ENCODE results near the gene EIF2D. TPM values are rescaled to one million over a fixed set of nuclear protein-coding genes. Genes with fewer than 3 reads are reported as not detected.
"Not testable (repeated sequence)": the region's sequence is repeated elsewhere in the genome, so short reads cannot be mapped to it uniquely, and the experiment has no call there.

EIF2D gene
- total RNA-seq, 4 donors from 2014 or later, result 19.1 to 106 (median 54.2) TPM

DNA sequence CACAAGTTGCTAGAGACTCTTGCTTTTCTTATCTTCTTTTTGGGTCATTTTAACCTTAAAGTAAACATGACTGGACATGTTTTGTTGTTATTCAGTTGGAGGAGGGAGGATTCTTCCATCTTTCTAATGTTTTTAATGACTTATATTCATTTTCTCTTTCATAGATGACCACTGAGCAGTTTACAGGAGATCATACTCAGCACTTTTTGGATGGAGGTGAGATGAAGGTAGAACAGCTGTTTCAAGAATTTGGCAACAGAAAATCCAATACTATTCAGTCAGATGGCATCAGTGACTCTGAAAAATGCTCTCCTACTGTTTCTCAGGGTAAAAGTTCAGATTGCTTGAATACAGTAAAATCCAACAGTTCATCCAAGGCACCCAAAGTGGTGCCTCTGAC lies 35.0 kb upstream of the EIF2D start:
- Histone ChIP-seq H3K4me3 (no peak overlapping the region), H3K9me3 (no peaks in the 10 kb centered on the region), H3K36me3 (no peaks in the 10 kb centered on the region), H3K27me3 (no peaks in the 10 kb centered on the region), H3K4me1 (no peaks in the 10 kb centered on the region), H3K27ac (no peak overlapping the region)
- DNase-seq, result no peak
- TF ChIP-seq, protein P1, sequence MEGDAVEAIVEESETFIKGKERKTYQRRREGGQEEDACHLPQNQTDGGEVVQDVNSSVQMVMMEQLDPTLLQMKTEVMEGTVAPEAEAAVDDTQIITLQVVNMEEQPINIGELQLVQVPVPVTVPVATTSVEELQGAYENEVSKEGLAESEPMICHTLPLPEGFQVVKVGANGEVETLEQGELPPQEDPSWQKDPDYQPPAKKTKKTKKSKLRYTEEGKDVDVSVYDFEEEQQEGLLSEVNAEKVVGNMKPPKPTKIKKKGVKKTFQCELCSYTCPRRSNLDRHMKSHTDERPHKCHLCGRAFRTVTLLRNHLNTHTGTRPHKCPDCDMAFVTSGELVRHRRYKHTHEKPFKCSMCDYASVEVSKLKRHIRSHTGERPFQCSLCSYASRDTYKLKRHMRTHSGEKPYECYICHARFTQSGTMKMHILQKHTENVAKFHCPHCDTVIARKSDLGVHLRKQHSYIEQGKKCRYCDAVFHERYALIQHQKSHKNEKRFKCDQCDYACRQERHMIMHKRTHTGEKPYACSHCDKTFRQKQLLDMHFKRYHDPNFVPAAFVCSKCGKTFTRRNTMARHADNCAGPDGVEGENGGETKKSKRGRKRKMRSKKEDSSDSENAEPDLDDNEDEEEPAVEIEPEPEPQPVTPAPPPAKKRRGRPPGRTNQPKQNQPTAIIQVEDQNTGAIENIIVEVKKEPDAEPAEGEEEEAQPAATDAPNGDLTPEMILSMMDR (IDR thresholded peaks at IDR 0.05), result no peak
- no peak for TF ChIP-seq POLR2A (IDR thresholded peaks at IDR 0.05)
- intact Hi-C loops (cut with DNase I; ENCODE audit: low total_unique reads), result no loop called here

DNA sequence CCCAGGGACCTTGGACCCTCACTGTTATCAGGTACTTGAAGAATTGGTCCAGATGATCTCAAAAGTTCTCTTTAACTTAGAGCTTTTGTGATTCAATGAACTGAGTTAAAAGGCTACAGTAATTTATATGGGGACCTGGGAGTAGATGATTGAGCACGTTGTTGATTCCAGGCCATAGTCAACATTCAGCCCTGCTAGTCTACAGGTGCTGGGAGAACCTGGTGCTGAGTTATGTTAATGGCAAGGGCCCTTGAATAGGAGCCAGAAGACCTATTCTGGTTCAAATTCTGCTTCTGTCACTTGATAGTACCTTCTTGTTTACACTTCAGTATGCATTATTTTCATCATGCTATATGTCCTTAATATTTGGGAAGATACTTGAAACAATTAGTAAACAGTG lies 34.2 kb upstream of the EIF2D start:
- no peaks in the 10 kb centered on the region for H3K27me3 ChIP-seq
- H3K27ac ChIP-seq, result no peak overlapping the region
- H3K36me3 ChIP-seq, result no peaks in the 10 kb centered on the region
- H3K4me3 ChIP-seq, result no peak overlapping the region
- no peak for DNase-seq
- no peaks in the 10 kb centered on the region for H3K9me3 ChIP-seq
- TF ChIP-seq, protein P1 (IDR thresholded peaks at IDR 0.05), result no peak
- TF ChIP-seq POLR2A (IDR thresholded peaks at IDR 0.05), result no peak
- intact Hi-C loops (cut with DNase I; ENCODE audit: low total_unique reads), result no loop called here
- no peaks in the 10 kb centered on the region for H3K4me1 ChIP-seq

DNA sequence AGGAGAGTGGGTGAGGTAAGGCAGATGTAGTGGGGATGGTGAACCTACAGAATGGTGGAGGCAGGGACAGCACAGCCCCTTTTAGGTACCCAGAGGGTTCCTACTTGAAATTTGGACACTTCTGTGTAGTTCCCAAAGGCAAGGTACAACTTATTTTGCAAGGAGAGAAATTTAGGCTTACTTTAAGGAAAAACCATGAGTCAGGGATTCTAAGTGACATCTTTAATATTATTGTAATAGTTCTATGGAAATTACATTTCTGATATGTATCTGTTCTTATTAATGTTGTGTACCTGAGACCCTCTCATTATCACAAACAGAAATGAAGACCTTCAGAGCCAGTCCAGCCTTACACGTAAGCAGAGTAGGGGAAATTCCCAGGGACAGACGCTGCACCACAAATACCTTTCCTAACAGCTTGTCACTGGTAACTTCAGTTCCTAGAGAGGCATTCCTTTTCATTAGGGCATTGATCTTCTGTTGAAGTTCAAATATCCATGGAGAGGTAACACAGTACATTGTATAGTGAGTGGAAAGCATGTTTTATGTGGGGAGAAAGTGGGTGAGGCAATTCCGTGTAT lies 30.9 kb upstream of the EIF2D start:
- no peaks in the 10 kb centered on the region for H3K9me3 ChIP-seq
- TF ChIP-seq POLR2A (IDR thresholded peaks at IDR 0.05), result no peak
- TF ChIP-seq, protein P1 (IDR thresholded peaks at IDR 0.05), result no peak
- intact Hi-C loops (cut with DNase I; ENCODE audit: low total_unique reads), result no loop called here
- H3K4me3 ChIP-seq, result no peak overlapping the region
- no peak overlapping the region for H3K27ac ChIP-seq
- H3K27me3 ChIP-seq, result no peaks in the 10 kb centered on the region
- no peaks in the 10 kb centered on the region for H3K36me3 ChIP-seq
- no peaks in the 10 kb centered on the region for H3K4me1 ChIP-seq
- no peak for DNase-seq

DNA sequence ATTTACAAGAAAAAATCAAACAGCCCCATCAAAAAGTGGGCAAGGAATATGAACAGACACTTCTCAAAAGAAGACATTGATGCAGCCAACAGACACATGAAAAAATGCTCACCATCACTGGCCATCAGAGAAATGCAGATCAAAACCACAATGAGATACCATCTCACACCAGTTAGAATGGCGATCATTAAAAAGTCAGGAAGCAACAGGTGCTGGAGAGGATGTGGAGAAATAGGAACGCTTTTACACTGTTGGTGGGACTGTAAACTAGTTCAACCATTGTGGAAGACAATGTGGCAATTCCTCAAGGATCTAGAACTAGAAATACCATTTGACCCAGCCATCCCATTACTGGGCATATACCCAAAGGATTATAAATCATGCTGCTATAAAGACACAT lies 29.8 kb upstream of the EIF2D start:
- H3K27ac ChIP-seq; H3K4me3 ChIP-seq; H3K36me3 ChIP-seq; H3K9me3 ChIP-seq; DNase-seq; H3K4me1 ChIP-seq; intact Hi-C loops (cut with DNase I; ENCODE audit: low total_unique reads); H3K27me3 ChIP-seq: not testable (repeated sequence)

DNA sequence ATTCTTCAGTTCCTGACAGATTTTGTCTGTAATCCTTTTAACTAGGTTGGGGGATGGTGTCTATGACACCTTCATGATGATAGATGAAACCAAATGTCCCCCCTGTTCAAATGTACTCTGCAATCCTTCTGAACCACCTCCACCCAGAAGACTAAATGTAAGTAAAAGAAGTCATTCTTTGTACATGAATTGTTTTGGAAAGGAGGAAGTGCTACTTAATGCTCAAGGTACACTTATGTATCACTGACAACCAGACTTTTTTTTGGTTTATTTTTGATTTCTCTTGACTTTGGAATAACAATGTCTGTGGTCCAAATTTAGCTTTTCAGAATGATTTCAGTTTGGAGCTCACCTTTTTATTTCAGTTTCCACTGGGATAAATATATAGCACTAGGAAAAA lies 25.3 kb upstream of the EIF2D start:
- H3K27ac ChIP-seq, result peak overlapping the region in 1 of 2 donors; percentile 82
- H3K27me3 ChIP-seq, result no peaks in the 10 kb centered on the region
- intact Hi-C loops (cut with DNase I; ENCODE audit: low total_unique reads), result no loop called here
- TF ChIP-seq, protein P1 (IDR thresholded peaks at IDR 0.05), result no peak
- TF ChIP-seq POLR2A (IDR thresholded peaks at IDR 0.05), result no peak
- DNase-seq, result no peak
- peaks cover 0 to 7% of the 10 kb centered on the region in 2 donors for H3K4me1 ChIP-seq
- no peaks in the 10 kb centered on the region for H3K36me3 ChIP-seq
- no peaks in the 10 kb centered on the region for H3K9me3 ChIP-seq
- no peak overlapping the region for H3K4me3 ChIP-seq

DNA sequence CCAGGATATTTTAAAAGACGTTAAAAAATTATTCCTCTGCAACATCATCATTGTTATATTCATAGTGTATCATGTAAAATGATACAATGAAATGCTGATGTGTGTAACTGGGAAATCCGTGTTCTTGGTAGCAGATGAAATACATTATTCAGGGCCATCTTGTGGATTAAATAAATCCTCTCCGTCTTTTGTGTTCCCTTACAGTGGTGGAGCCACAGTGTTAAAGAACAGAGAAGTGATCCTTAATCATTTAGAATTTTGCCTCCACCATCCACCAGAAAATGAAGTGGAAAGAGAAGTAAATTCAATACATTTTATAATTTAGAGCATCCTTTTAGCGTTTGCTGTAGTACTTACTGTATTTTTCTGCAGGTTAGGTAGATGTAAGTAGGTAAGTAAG lies 24.4 kb upstream of the EIF2D start:
- H3K4me3 ChIP-seq, result peak overlapping the region in 1 of 2 donors; percentile 91
- intact Hi-C loops (cut with DNase I; ENCODE audit: low total_unique reads), result no loop called here

More for the DNA sequence above, 24.4 kb upstream of the EIF2D start:
- Histone ChIP-seq H3K27me3 (no peaks in the 10 kb centered on the region), H3K9me3 (no peaks in the 10 kb centered on the region), H3K27ac (peak overlapping the region; percentile 82 to 89), H3K36me3 (no peaks in the 10 kb centered on the region), H3K4me1 (peaks cover 0 to 7% of the 10 kb centered on the region in 2 donors)
- no peak for TF ChIP-seq POLR2A (IDR thresholded peaks at IDR 0.05)
- TF ChIP-seq, protein P1 (IDR thresholded peaks at IDR 0.05), result no peak
- no peak for DNase-seq
